Prostate gland (tissue), 2 donors: ENCODE results near the gene PCDHB12.
"Not testable (repeated sequence)": the region's sequence is repeated elsewhere in the genome, so short reads cannot be mapped to it uniquely, and the experiment has no call there.

Source experiments
- CTCF ChIP-seq, 4 experiments: fragments of 200-600 bp in 2 of 4; fragments of 450-650 bp in 2 of 4; sonication (generic) in 2 of 4; IDR thresholded peaks; 1 replicate in 3 of 4; 2 replicates in 1 of 4; pipeline ENCODE4 v1.5.1; 2016 to 2019; ENCODE audit warnings: antibody characterized with exemption in 4 of 4, mild to moderate bottlenecking in 2 of 4, moderate library complexity in 2 of 4
- POLR2A ChIP-seq: fragments of 450-650 bp; IDR thresholded peaks from one replicate; pipeline ENCODE4 v1.6.1; 2016; ENCODE audit warnings: antibody characterized with exemption, mild to moderate bottlenecking
- POLR2AphosphoS5 ChIP-seq: sonication (generic); formaldehyde crosslinking; IDR thresholded peaks from one replicate; pipeline ENCODE4 v1.6.1; 2017; ENCODE audit warnings: antibody characterized with exemption

- not testable (repeated sequence) for TF ChIP-seq POLR2A; CTCF (IDR thresholded peaks at IDR 0.05); POLR2AphosphoS5
Observed at GRCh38 chr5:141224844-141225243, 16.3 kb downstream of the PCDHB12 start.
